Prostate gland (tissue), 2 donors: ENCODE measurements around the gene SLC25A19. TPM values are rescaled to one million over a fixed set of nuclear protein-coding genes. Genes with fewer than 3 reads are reported as not detected.
"Not testable (repeated sequence)": the region's sequence is repeated elsewhere in the genome, so short reads cannot be mapped to it uniquely, and the experiment has no call there.

Experiments used
- DNase-seq: peaks from one replicate; pipeline ENCODE4 v3.0.0-alpha.2; 2019; ENCODE audit warnings: low spot score
- H3K27ac ChIP-seq, 2 donors: fragments of 200-600 bp; sonication (generic); 2 replicates each; pipeline ENCODE4 v1.5.1; 2017 to 2019
- H3K27me3 ChIP-seq: fragments of 200-600 bp; sonication (generic); replicated peaks from 2 replicates; pipeline ENCODE4 v1.5.1; 2019; ENCODE audit not compliant: insufficient read depth
- H3K36me3 ChIP-seq, 2 donors: fragments of 200-600 bp; sonication (generic); 1 replicate in 1 of 2; 2 replicates in 1 of 2; pipeline versions ENCODE4 v1.5.1 to v1.8.1; 2017 to 2019
- H3K4me1 ChIP-seq: fragments of 200-600 bp; sonication (generic); replicated peaks from 2 replicates; pipeline ENCODE4 v1.5.1; 2019
- H3K4me3 ChIP-seq, 2 donors: fragments of 200-600 bp; sonication (generic); 2 replicates each; pipeline ENCODE4 v1.5.1; 2017 to 2019
- H3K9me3 ChIP-seq: fragments of 200-600 bp; sonication (generic); 2 replicates; pipeline ENCODE4 v1.5.1; 2017
- POLR2A ChIP-seq: fragments of 450-650 bp; IDR thresholded peaks from one replicate; pipeline ENCODE4 v1.6.1; 2016; ENCODE audit warnings: antibody characterized with exemption, mild to moderate bottlenecking
- POLR2AphosphoS5 ChIP-seq: sonication (generic); formaldehyde crosslinking; IDR thresholded peaks from one replicate; pipeline ENCODE4 v1.6.1; 2017; ENCODE audit warnings: antibody characterized with exemption
- WGBS: methylation state at CpG from one replicate; pipeline ENCODE4 v1.1.5; 2018; 5-methylcytosine and 5-hydroxymethylcytosine counted together
- intact Hi-C: fragments of 100-400 bp; cut with DNase I; formaldehyde crosslinking; loops from one replicate; pipeline ENCODE4 v1.14.2; 2022
- total RNA-seq, 2 donors: library from RNA; depleted of rRNA; stranded (reverse); fragments of >200 nt; gene quantifications; one replicate each; pipeline ENCODE4 v1.1.0, GENCODE V29; 2016
- TF ChIP-seq, protein P1 (sequence below), 4 experiments: fragments of 200-600 bp in 2 of 4; fragments of 450-650 bp in 2 of 4; sonication (generic) in 2 of 4; IDR thresholded peaks; 1 replicate in 3 of 4; 2 replicates in 1 of 4; pipeline ENCODE4 v1.5.1; 2016 to 2019; ENCODE audit warnings: antibody characterized with exemption in 4 of 4, mild to moderate bottlenecking in 2 of 4, moderate library complexity in 2 of 4

The SLC25A19 gene
- total RNA-seq, 2 donors from 2014 or later = 5.2 to 15.2 TPM

DNA sequence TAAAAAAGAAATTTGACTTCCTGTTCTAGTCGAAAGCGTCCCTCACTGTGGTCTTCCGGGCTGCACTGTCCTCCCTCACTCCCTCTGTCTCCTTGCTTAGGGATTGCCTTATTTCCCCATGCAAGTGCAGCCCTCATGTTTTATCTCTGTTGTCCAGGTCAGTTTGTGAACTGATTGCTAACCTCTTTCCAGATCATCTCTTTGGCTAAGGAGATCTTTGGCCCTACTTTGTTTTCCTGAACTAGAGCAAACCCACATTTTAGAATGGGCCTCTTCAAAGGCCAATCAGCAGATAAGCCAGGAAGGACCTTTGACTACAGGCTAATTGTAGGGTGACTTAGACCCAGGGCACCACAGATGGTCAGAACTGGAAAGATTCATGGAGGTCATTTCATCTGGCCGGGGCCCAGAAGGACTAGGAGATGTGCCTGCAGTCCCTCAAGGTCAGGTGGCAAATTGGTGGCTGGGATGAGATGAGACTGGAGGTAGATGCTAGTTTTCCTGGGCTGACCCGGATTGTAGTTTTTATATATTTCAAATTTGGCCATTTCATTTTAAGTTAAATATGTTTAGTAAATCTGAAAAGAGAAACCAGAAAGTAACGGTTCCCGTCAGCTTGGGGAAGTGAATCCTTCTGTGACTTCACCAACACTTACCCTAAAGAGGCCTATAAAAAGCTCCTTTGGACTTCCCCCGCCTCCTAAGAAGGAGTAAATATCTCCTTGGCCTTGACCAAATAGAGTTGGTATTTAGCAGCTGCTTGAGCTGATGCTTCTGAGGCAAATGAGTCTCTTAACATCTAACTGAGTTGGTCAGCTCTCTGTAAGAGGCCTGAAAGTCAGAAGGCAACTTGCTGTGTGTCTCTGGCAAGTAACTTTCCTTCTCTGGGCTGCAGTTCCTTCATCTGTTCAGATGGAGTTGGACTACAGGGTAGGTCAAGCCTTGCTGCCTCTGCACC lies 6.2 kb upstream of the SLC25A19 start:
- no peak for DNase-seq
- Histone ChIP-seq H3K27me3 (no peaks in the 10 kb centered on the region), H3K36me3 (no peaks in the 10 kb centered on the region), H3K9me3 (no peaks in the 10 kb centered on the region), H3K4me3 (no peak overlapping the region), H3K4me1 (no peaks in the 10 kb centered on the region), H3K27ac (no peak overlapping the region)
- 83% methylated on average over 8 of the region's 8 CpGs for WGBS
- TF ChIP-seq POLR2A (no peak), POLR2AphosphoS5 (no peak)
- TF ChIP-seq, protein P1, sequence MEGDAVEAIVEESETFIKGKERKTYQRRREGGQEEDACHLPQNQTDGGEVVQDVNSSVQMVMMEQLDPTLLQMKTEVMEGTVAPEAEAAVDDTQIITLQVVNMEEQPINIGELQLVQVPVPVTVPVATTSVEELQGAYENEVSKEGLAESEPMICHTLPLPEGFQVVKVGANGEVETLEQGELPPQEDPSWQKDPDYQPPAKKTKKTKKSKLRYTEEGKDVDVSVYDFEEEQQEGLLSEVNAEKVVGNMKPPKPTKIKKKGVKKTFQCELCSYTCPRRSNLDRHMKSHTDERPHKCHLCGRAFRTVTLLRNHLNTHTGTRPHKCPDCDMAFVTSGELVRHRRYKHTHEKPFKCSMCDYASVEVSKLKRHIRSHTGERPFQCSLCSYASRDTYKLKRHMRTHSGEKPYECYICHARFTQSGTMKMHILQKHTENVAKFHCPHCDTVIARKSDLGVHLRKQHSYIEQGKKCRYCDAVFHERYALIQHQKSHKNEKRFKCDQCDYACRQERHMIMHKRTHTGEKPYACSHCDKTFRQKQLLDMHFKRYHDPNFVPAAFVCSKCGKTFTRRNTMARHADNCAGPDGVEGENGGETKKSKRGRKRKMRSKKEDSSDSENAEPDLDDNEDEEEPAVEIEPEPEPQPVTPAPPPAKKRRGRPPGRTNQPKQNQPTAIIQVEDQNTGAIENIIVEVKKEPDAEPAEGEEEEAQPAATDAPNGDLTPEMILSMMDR (IDR thresholded peaks at IDR 0.05) = no peak
- intact Hi-C loops = no loop called here

DNA sequence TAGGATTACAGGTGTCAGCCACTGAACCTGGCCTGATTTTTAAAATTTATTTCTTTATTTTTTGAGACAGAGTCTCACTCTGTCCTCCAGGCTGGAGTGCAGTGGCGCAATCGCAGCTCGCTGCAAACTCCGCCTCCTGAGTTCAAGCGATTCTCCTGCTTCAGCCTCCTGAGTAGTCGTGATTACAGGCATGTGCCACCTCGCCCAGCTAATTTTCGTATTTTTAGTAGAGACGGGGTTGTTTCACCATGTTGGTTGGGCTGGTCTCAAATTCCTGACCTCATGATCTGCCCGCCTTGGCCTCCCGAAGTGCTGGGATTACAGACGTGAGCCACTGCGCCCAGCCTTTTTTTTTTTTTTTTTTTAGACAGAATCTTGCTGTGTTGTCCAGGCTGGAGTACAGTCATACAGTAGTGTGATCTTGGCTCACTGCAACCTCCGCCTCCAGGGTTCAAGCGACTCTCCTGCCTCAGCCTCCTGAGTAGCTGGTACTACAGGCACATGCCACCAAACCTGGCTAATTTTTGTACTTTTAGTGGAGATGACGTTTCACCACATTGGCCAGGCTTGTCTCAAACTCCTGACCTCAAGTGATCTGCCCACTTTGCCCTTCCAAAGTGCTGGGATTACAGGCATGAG lies 3.7 kb upstream of the SLC25A19 start:
- H3K4me1 ChIP-seq, H3K27ac ChIP-seq, H3K4me3 ChIP-seq, H3K36me3 ChIP-seq, H3K27me3 ChIP-seq, DNase-seq, intact Hi-C loops, H3K9me3 ChIP-seq: not testable (repeated sequence)
- WGBS = 75% methylated on average over 16 of the region's 16 CpGs

DNA sequence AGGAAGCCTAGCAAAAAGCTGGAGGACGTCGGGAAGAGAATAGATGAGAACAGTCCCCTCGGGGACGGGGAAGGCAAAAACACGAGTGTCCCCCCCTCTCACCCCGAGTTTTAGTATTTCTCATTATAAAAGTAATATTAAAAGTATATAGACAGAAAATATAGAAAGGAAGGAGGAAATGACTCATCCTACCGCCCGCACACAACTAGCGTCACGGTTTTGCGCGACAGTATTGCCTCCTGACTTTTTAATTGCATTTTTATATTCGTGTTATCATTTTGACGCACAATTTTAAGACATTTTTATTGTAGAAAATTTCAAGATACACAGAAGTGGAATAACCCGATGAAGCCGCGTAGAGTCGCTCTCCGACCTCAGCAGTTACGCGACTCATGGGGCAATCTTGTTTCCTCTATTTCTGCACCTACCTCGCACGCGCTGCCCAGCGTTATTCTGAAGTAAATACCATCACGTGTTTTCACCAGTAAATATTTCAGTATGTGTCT lies 652 bp upstream of the SLC25A19 start:
- Histone ChIP-seq H3K27ac (peak overlapping the region; percentile 84 to 88), H3K27me3 (no peaks in the 10 kb centered on the region), H3K36me3 (no peaks in the 10 kb centered on the region), H3K4me3 (peak overlapping the region; percentile 66 to 69), H3K9me3 (no peaks in the 10 kb centered on the region), H3K4me1 (no peaks in the 10 kb centered on the region)
- peak; percentile 32 for DNase-seq
- 8% methylated on average over 26 of the region's 26 CpGs for WGBS
- TF ChIP-seq POLR2AphosphoS5 = no peak
- TF ChIP-seq, protein P1 (IDR thresholded peaks at IDR 0.05) = no peak
- no peak for TF ChIP-seq POLR2A
- intact Hi-C loops = no loop called here

DNA sequence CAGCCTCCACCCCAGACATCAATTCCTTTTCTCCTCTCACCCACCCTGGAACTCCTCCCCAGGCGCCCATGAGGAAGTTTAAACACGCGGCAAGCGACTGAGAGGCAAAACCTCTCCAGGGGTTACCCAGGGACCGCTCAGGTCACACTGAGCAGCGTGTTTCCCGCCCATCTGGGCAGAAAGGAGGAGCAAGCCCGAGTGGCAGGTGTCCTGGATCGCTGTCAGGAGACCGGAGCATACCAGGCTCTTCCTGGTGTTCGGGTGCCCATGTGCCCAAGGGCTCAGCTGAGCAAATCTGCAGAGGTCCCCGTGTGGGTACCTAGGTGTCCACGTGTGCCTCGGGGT lies 491 bp downstream of the SLC25A19 start:
- intact Hi-C loops = no loop called here
- DNase-seq = no peak
- Histone ChIP-seq H3K27me3 (no peaks in the 10 kb centered on the region), H3K27ac (peak overlapping the region; percentile 84 to 88), H3K4me3 (peak overlapping the region; percentile 66 to 69), H3K36me3 (no peaks in the 10 kb centered on the region), H3K9me3 (no peaks in the 10 kb centered on the region), H3K4me1 (no peaks in the 10 kb centered on the region)
- WGBS = 2% methylated on average over 13 of the region's 14 CpGs
- TF ChIP-seq POLR2AphosphoS5 (no peak), POLR2A (no peak)
- TF ChIP-seq, protein P1 (IDR thresholded peaks at IDR 0.05) = no peak

DNA sequence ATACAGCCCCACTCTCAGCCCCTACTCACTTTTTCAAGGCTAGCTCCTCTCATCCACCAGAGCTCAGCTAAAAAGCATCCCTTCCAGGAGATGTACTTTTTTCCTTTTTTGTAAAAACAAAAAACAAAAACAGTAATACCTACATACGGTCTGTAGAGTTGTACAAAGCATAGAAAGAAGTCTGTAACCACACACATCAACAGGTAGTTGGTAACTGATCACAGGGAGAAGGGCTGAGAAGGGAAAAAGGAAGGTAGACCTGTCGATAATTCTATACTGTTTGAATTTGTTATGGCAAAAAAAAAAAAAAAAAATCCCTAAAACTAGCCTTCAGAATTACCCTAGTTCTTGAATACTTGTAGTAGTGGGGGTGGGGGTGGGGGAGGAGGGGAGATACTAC lies 874 bp downstream of the SLC25A19 start:
- intact Hi-C loops = no loop called here
- no peaks in the 10 kb centered on the region for H3K27me3 ChIP-seq
- no peaks in the 10 kb centered on the region for H3K4me1 ChIP-seq
- no peaks in the 10 kb centered on the region for H3K9me3 ChIP-seq
- no peak for DNase-seq
- H3K27ac ChIP-seq = peak overlapping the region in 1 of 2 donors; percentile 84
- TF ChIP-seq, protein P1 (IDR thresholded peaks at IDR 0.05) = no peak
- no peak for TF ChIP-seq POLR2AphosphoS5
- TF ChIP-seq POLR2A = no peak
- H3K4me3 ChIP-seq = peak overlapping the region; percentile 66 to 69
- no peaks in the 10 kb centered on the region for H3K36me3 ChIP-seq
- 30% methylated on average over 2 of the region's 2 CpGs for WGBS
